Neural crest cell (in vitro differentiated cells): Measurements from ENCODE around the gene MPP2. TPM values are rescaled to one million over a fixed set of nuclear protein-coding genes. Genes with fewer than 3 reads are reported as not detected.
"Not testable (repeated sequence)": the region's sequence is repeated elsewhere in the genome, so short reads cannot be mapped to it uniquely, and the experiment has no call there.

Experiments used
- DNase-seq: peaks from one replicate; pipeline ENCODE4 v3.0.0; 2021; ENCODE audit warnings: low read depth, mixed read lengths, low spot score
- H3K27ac Mint-ChIP-seq: one replicate; pipeline ENCODE4 v1.8.0; 2021; ENCODE audit warnings: mild to moderate bottlenecking, mixed read lengths; ENCODE audit not compliant: unreplicated experiment
- H3K27me3 Mint-ChIP-seq: 2 replicates; pipeline ENCODE4 v1.8.0; 2021; ENCODE audit warnings: low read depth, mild to moderate bottlenecking, mixed read lengths
- H3K36me3 Mint-ChIP-seq: 2 replicates; pipeline ENCODE4 v1.8.0; 2021; ENCODE audit warnings: low read depth, mild to moderate bottlenecking, mixed read lengths
- H3K4me1 Mint-ChIP-seq: 2 replicates; pipeline ENCODE4 v1.8.0; 2021; ENCODE audit warnings: mixed read lengths
- H3K4me3 Mint-ChIP-seq: one replicate; pipeline ENCODE4 v1.8.0; 2021; ENCODE audit warnings: mild to moderate bottlenecking, mixed read lengths
- H3K9me3 Mint-ChIP-seq: 2 replicates; pipeline ENCODE4 v1.8.0; 2021; ENCODE audit warnings: mixed read lengths
- CTCF ChIP-seq: fragments of 200-600 bp; sonication (generic); conservative IDR thresholded peaks from 2 replicates; pipeline ENCODE4 v1.5.0; 2021; ENCODE audit warnings: antibody characterized with exemption, mild to moderate bottlenecking
- total RNA-seq: library from RNA; stranded (reverse); gene quantifications from 2 replicates; pipeline ENCODE4 v1.2.1, GENCODE V29; 2021

Gene MPP2
- total RNA-seq, 1 donor from 2014 or later: 29.8 TPM

GRCh38 chr17:43928609-43929008 is 21.3 kb upstream of the MPP2 start:
- peaks cover 42% of the 10 kb centered on the region for H3K27me3 Mint-ChIP-seq
- H3K36me3 Mint-ChIP-seq: no peaks in the 10 kb centered on the region
- H3K4me3 Mint-ChIP-seq: no peak overlapping the region
- H3K27ac Mint-ChIP-seq: no peak overlapping the region
- H3K4me1 Mint-ChIP-seq: no peaks in the 10 kb centered on the region
- no peak for TF ChIP-seq CTCF
- H3K9me3 Mint-ChIP-seq: peaks cover 3% of the 10 kb centered on the region
- no peak for DNase-seq

GRCh38 chr17:43927929-43928328 is 20.6 kb upstream of the MPP2 start:
- not testable (repeated sequence) for H3K9me3 Mint-ChIP-seq, H3K27ac Mint-ChIP-seq, H3K4me1 Mint-ChIP-seq, DNase-seq, H3K4me3 Mint-ChIP-seq, H3K36me3 Mint-ChIP-seq
- H3K27me3 Mint-ChIP-seq: peaks cover 46% of the 10 kb centered on the region

GRCh38 chr17:43927060-43927864 is 19.9 kb upstream of the MPP2 start:
- Mint-ChIP-seq H3K27me3 (peaks cover 49% of the 10 kb centered on the region), H3K9me3 (peaks cover 3% of the 10 kb centered on the region), H3K4me3 (no peak overlapping the region), H3K27ac (no peak overlapping the region), H3K36me3 (no peaks in the 10 kb centered on the region), H3K4me1 (no peaks in the 10 kb centered on the region)
- no peak for DNase-seq
- no peak for TF ChIP-seq CTCF

- no peak overlapping the region for H3K27ac Mint-ChIP-seq
- TF ChIP-seq CTCF: no peak
- no peaks in the 10 kb centered on the region for H3K4me1 Mint-ChIP-seq
- H3K9me3 Mint-ChIP-seq: peaks cover 3% of the 10 kb centered on the region
- DNase-seq: no peak
- H3K36me3 Mint-ChIP-seq: no peaks in the 10 kb centered on the region
- no peak overlapping the region for H3K4me3 Mint-ChIP-seq
- H3K27me3 Mint-ChIP-seq: peaks cover 45% of the 10 kb centered on the region
Observed at GRCh38 chr17:43924558-43924957, 17.2 kb upstream of the MPP2 start.

- H3K36me3 Mint-ChIP-seq: no peaks in the 10 kb centered on the region
- no peak overlapping the region for H3K4me3 Mint-ChIP-seq
- H3K9me3 Mint-ChIP-seq: peaks cover 3% of the 10 kb centered on the region
- H3K27ac Mint-ChIP-seq: no peak overlapping the region
- H3K4me1 Mint-ChIP-seq: no peaks in the 10 kb centered on the region
- H3K27me3 Mint-ChIP-seq: peaks cover 17% of the 10 kb centered on the region
- no peak for DNase-seq
- no peak for TF ChIP-seq CTCF
Observed at GRCh38 chr17:43920500-43921095, 13.3 kb upstream of the MPP2 start.

- peaks cover 6% of the 10 kb centered on the region for H3K27me3 Mint-ChIP-seq
- H3K9me3 Mint-ChIP-seq: no peaks in the 10 kb centered on the region
- no peaks in the 10 kb centered on the region for H3K36me3 Mint-ChIP-seq
- H3K4me1 Mint-ChIP-seq: no peaks in the 10 kb centered on the region
- no peak for DNase-seq
- H3K27ac Mint-ChIP-seq: no peak overlapping the region
- no peak overlapping the region for H3K4me3 Mint-ChIP-seq
- TF ChIP-seq CTCF: peak; percentile 1
Observed at GRCh38 chr17:43918026-43918389, 10.7 kb upstream of the MPP2 start.
